Stimulated activated memory B cell treated with anti-CD40 and anti-IgM and Interleukin-4, amounts not matched to agents 10 μg/mL and 1 μg/mL and 100 μg/mL, for 72 hours (primary cell): Measurements from ENCODE around the gene SPATA18.

ENCODE experiments used
- ATAC-seq: fragments of 150-1000 bp; cut with Tn5 transposase; 2 replicates; pipeline ENCODE4 v1.10.0; 2021
- H3K27ac Mint-ChIP-seq: one replicate; pipeline ENCODE4 v1.8.0; 2022; ENCODE audit warnings: mild to moderate bottlenecking, mixed read lengths
- H3K27me3 Mint-ChIP-seq: one replicate; pipeline ENCODE4 v1.8.0; 2022; ENCODE audit warnings: mixed read lengths
- H3K36me3 Mint-ChIP-seq: one replicate; pipeline ENCODE4 v1.8.0; 2022; ENCODE audit warnings: mixed read lengths
- H3K4me1 Mint-ChIP-seq: one replicate; pipeline ENCODE4 v1.8.0; 2022; ENCODE audit warnings: mixed read lengths
- H3K4me3 Mint-ChIP-seq: one replicate; pipeline ENCODE4 v1.8.0; 2022; ENCODE audit warnings: mild to moderate bottlenecking, moderate library complexity, mixed read lengths
- H3K9me3 Mint-ChIP-seq: one replicate; pipeline ENCODE4 v1.8.0; 2022; ENCODE audit warnings: mixed read lengths

SPATA18 gene

GRCh38 chr4:52036886-52037530, 14.1 kb upstream of the SPATA18 start:
- Mint-ChIP-seq H3K27me3 (peaks cover 1% of the 10 kb centered on the region), H3K27ac (peak overlapping the region; percentile 61), H3K4me3 (peak overlapping the region; percentile 77), H3K4me1 (peaks cover 33% of the 10 kb centered on the region), H3K9me3 (no peaks in the 10 kb centered on the region), H3K36me3 (peaks cover under 1% of the 10 kb centered on the region)
- no peak for ATAC-seq

GRCh38 chr4:52037689-52038102, 13.4 kb upstream of the SPATA18 start:
- Mint-ChIP-seq H3K4me3 (peak overlapping the region; percentile 77), H3K27ac (peak overlapping the region; percentile 61), H3K4me1 (peaks cover 30% of the 10 kb centered on the region), H3K9me3 (no peaks in the 10 kb centered on the region), H3K36me3 (no peaks in the 10 kb centered on the region), H3K27me3 (peaks cover 8% of the 10 kb centered on the region)
- peak; percentile 77 for ATAC-seq

- H3K9me3 Mint-ChIP-seq = no peaks in the 10 kb centered on the region
- peak within 1 kb of the TSS; percentile 81 for H3K4me3 Mint-ChIP-seq
- peak within 1 kb of the TSS; percentile 61 for H3K27ac Mint-ChIP-seq
- peak; percentile 95 for ATAC-seq
- H3K4me1 Mint-ChIP-seq = peaks cover 30% of the 10 kb centered on the region
- H3K27me3 Mint-ChIP-seq = peaks cover 14% of the 10 kb centered on the region
- no peaks in the 10 kb centered on the region for H3K36me3 Mint-ChIP-seq
Measured at GRCh38 chr4:52038103-52038912, 12.8 kb upstream of the SPATA18 start, which contains the start of gene SGCB. Gene SGCB (minus strand): TSS chr4:52038299. CDS start chr4:52038259, 40 bp downstream.

GRCh38 chr4:52045028-52045427, 6.1 kb upstream of the SPATA18 start:
- Mint-ChIP-seq H3K4me1 (no peaks in the 10 kb centered on the region), H3K4me3 (no peak overlapping the region), H3K27ac (no peak overlapping the region), H3K27me3 (peaks cover 49% of the 10 kb centered on the region), H3K36me3 (no peaks in the 10 kb centered on the region), H3K9me3 (no peaks in the 10 kb centered on the region)
- ATAC-seq = no peak

- Mint-ChIP-seq H3K36me3 (no peaks in the 10 kb centered on the region), H3K4me1 (peaks cover 13% of the 10 kb centered on the region), H3K27me3 (peaks cover 58% of the 10 kb centered on the region), H3K27ac (no peak overlapping the region), H3K9me3 (no peaks in the 10 kb centered on the region), H3K4me3 (no peak overlapping the region)
- no peak for ATAC-seq
Measured at GRCh38 chr4:52049266-52049665, 1.8 kb upstream of the SPATA18 start.

- Mint-ChIP-seq H3K27ac (no peak overlapping the region), H3K36me3 (no peaks in the 10 kb centered on the region)
Measured at GRCh38 chr4:52051615-52052474, 741 bp downstream of the SPATA18 start.

GRCh38 chr4:52052475-52052780, 1.3 kb downstream of the SPATA18 start:
- Mint-ChIP-seq H3K4me1 (peaks cover 13% of the 10 kb centered on the region), H3K4me3 (peak overlapping the region; percentile 77), H3K27ac (no peak overlapping the region), H3K27me3 (peaks cover 67% of the 10 kb centered on the region), H3K36me3 (no peaks in the 10 kb centered on the region), H3K9me3 (no peaks in the 10 kb centered on the region)
- ATAC-seq = peak; percentile 14

More at GRCh38 chr4:52051615-52052474, 741 bp downstream of the SPATA18 start:
- Mint-ChIP-seq H3K4me1 (peaks cover 13% of the 10 kb centered on the region), H3K9me3 (no peaks in the 10 kb centered on the region), H3K4me3 (peak overlapping the region; percentile 77), H3K27me3 (peaks cover 67% of the 10 kb centered on the region)
- ATAC-seq = peak; percentile 57

- H3K9me3 Mint-ChIP-seq = no peaks in the 10 kb centered on the region
- H3K27me3 Mint-ChIP-seq = peaks cover 51% of the 10 kb centered on the region
- H3K36me3 Mint-ChIP-seq = no peaks in the 10 kb centered on the region
- no peak overlapping the region for H3K4me3 Mint-ChIP-seq
- ATAC-seq = no peak
- peaks cover 13% of the 10 kb centered on the region for H3K4me1 Mint-ChIP-seq
- no peak overlapping the region for H3K27ac Mint-ChIP-seq
Measured at GRCh38 chr4:52054254-52054653, 3.1 kb downstream of the SPATA18 start.

- Mint-ChIP-seq H3K27ac (no peak overlapping the region), H3K27me3 (peaks cover 40% of the 10 kb centered on the region), H3K36me3 (no peaks in the 10 kb centered on the region), H3K9me3 (no peaks in the 10 kb centered on the region), H3K4me1 (peaks cover 5% of the 10 kb centered on the region), H3K4me3 (no peak overlapping the region)
- no peak for ATAC-seq
Measured at GRCh38 chr4:52057196-52057595, 6.1 kb downstream of the SPATA18 start.

- peaks cover 31% of the 10 kb centered on the region for H3K27me3 Mint-ChIP-seq
- no peaks in the 10 kb centered on the region for H3K36me3 Mint-ChIP-seq
- no peak overlapping the region for H3K27ac Mint-ChIP-seq
- no peaks in the 10 kb centered on the region for H3K9me3 Mint-ChIP-seq
- H3K4me3 Mint-ChIP-seq = no peak overlapping the region
- no peak for ATAC-seq
- no peaks in the 10 kb centered on the region for H3K4me1 Mint-ChIP-seq
Measured at GRCh38 chr4:52058275-52058674, 7.2 kb downstream of the SPATA18 start.

GRCh38 chr4:52059372-52059771, 8.3 kb downstream of the SPATA18 start:
- Mint-ChIP-seq H3K4me1 (no peaks in the 10 kb centered on the region), H3K27ac (no peak overlapping the region), H3K27me3 (peaks cover 21% of the 10 kb centered on the region), H3K36me3 (no peaks in the 10 kb centered on the region), H3K9me3 (no peaks in the 10 kb centered on the region), H3K4me3 (no peak overlapping the region)
- ATAC-seq = no peak

- Mint-ChIP-seq H3K27me3 (peaks cover 51% of the 10 kb centered on the region), H3K4me1 (no peaks in the 10 kb centered on the region), H3K27ac (no peak overlapping the region), H3K36me3 (no peaks in the 10 kb centered on the region), H3K9me3 (peaks cover 3% of the 10 kb centered on the region), H3K4me3 (no peak overlapping the region)
- no peak for ATAC-seq
Measured at GRCh38 chr4:52069571-52069970, 18.5 kb downstream of the SPATA18 start.

- H3K36me3 Mint-ChIP-seq = no peaks in the 10 kb centered on the region
- H3K9me3 Mint-ChIP-seq = peaks cover 3% of the 10 kb centered on the region
- no peak for ATAC-seq
- H3K27me3 Mint-ChIP-seq = peaks cover 62% of the 10 kb centered on the region
- H3K27ac Mint-ChIP-seq = no peak overlapping the region
- H3K4me1 Mint-ChIP-seq = no peaks in the 10 kb centered on the region
- no peak overlapping the region for H3K4me3 Mint-ChIP-seq
Measured at GRCh38 chr4:52071791-52072546, 20.9 kb downstream of the SPATA18 start.

- Mint-ChIP-seq H3K27ac (no peak overlapping the region), H3K9me3 (peaks cover 3% of the 10 kb centered on the region), H3K4me3 (no peak overlapping the region), H3K27me3 (peaks cover 34% of the 10 kb centered on the region), H3K36me3 (no peaks in the 10 kb centered on the region), H3K4me1 (no peaks in the 10 kb centered on the region)
- no peak for ATAC-seq
Measured at GRCh38 chr4:52076731-52077130, 25.6 kb downstream of the SPATA18 start.

- ATAC-seq = no peak
- H3K4me1 Mint-ChIP-seq = no peaks in the 10 kb centered on the region
- H3K9me3 Mint-ChIP-seq = peaks cover 3% of the 10 kb centered on the region
- H3K27ac Mint-ChIP-seq = no peak overlapping the region
- peaks cover 42% of the 10 kb centered on the region for H3K27me3 Mint-ChIP-seq
- H3K4me3 Mint-ChIP-seq = no peak overlapping the region
- no peaks in the 10 kb centered on the region for H3K36me3 Mint-ChIP-seq
Measured at GRCh38 chr4:52079659-52080058, 28.6 kb downstream of the SPATA18 start.
